SK-N-SH treated with all-trans-retinoic acid at 6 μM for 48 hours (cell line): ENCODE results near the gene GAREM1.

Experiments
- ATAC-seq: fragments of 200-7000 bp; cut with Tn5 transposase; 3 replicates; pipeline ENCODE4 v1.9.1; 2020; ENCODE audit warnings: mild to moderate bottlenecking, moderate library complexity
- ARNTL ChIP-seq: fragments of 450-650 bp; formaldehyde crosslinking; IDR thresholded peaks from 2 replicates; pipeline ENCODE4 v1.5.0; 2020; ENCODE audit warnings: low read depth, mild to moderate bottlenecking, moderate library complexity, borderline replicate concordance
- BACH2 ChIP-seq: fragments of 250-450 bp; sonication (Bioruptor Pico); IDR thresholded peaks from 2 replicates; pipeline ENCODE4 v1.9.0; 2021; ENCODE audit warnings: mild to moderate bottlenecking, borderline replicate concordance
- CSDC2 ChIP-seq: fragments of 250-450 bp; sonication (Bioruptor Pico); IDR thresholded peaks from 2 replicates; pipeline ENCODE4 v1.5.0; 2020; ENCODE audit warnings: mild to moderate bottlenecking, moderate library complexity
- ESRRG ChIP-seq: fragments of 250-450 bp; sonication (Bioruptor Pico); IDR thresholded peaks from 2 replicates; pipeline ENCODE4 v1.6.1; 2021; ENCODE audit warnings: mild to moderate bottlenecking
- GLIS3 ChIP-seq: fragments of 250-450 bp; sonication (Bioruptor Pico); IDR thresholded peaks from 2 replicates; pipeline ENCODE4 v1.5.0; 2020; ENCODE audit warnings: mild to moderate bottlenecking, moderate library complexity
- ISL1 ChIP-seq: fragments of 250-450 bp; sonication (Bioruptor Pico); IDR thresholded peaks from 2 replicates; pipeline ENCODE4 v2.1.2; 2022; ENCODE audit warnings: mild to moderate bottlenecking, moderate library complexity
- OSR1 ChIP-seq: fragments of 250-450 bp; sonication (Bioruptor Pico); IDR thresholded peaks from 2 replicates; pipeline ENCODE4 v1.8.0; 2022; ENCODE audit warnings: moderate library complexity, mild to moderate bottlenecking, inconsistent platforms
- PPARA ChIP-seq: fragments of 250-450 bp; sonication (Bioruptor Pico); IDR thresholded peaks from 2 replicates; pipeline ENCODE4 v1.5.0; 2020; ENCODE audit warnings: mild to moderate bottlenecking, borderline replicate concordance
- RARB ChIP-seq: fragments of 250-450 bp; sonication (Bioruptor Pico); IDR thresholded peaks from 2 replicates; pipeline ENCODE4 v1.8.0; 2021; ENCODE audit warnings: mild to moderate bottlenecking, moderate library complexity
- SNAI2 ChIP-seq: fragments of 250-450 bp; sonication (Bioruptor Pico); IDR thresholded peaks from 2 replicates; pipeline ENCODE4 v1.5.0; 2020; ENCODE audit warnings: mild to moderate bottlenecking, moderate library complexity
- TCF4 ChIP-seq: fragments of 250-450 bp; sonication (Bioruptor Pico); IDR thresholded peaks from 2 replicates; pipeline ENCODE4 v1.8.0; 2021; ENCODE audit warnings: mild to moderate bottlenecking, moderate library complexity, borderline replicate concordance
- TOX ChIP-seq: fragments of 250-450 bp; sonication (Bioruptor Pico); IDR thresholded peaks from 2 replicates; pipeline ENCODE4 v1.8.0; 2021; ENCODE audit warnings: mild to moderate bottlenecking, moderate library complexity, borderline replicate concordance
- TSHZ2 ChIP-seq: fragments of 250-450 bp; sonication (Bioruptor Pico); IDR thresholded peaks from 2 replicates; pipeline ENCODE4 v1.5.0; 2020; ENCODE audit warnings: mild to moderate bottlenecking, moderate library complexity
- ZC3H10 ChIP-seq: fragments of 250-450 bp; sonication (Bioruptor Pico); IDR thresholded peaks from 2 replicates; pipeline ENCODE4 v1.5.1; 2021; ENCODE audit warnings: mild to moderate bottlenecking, moderate library complexity
- ZFP3 ChIP-seq: fragments of 250-450 bp; sonication (Bioruptor Pico); IDR thresholded peaks from 2 replicates; pipeline ENCODE4 v1.5.0; 2020; ENCODE audit warnings: mild to moderate bottlenecking, moderate library complexity
- ZFP30 ChIP-seq: fragments of 450-650 bp; formaldehyde crosslinking; IDR thresholded peaks from 2 replicates; pipeline ENCODE4 v1.5.0; 2022; ENCODE audit warnings: mild to moderate bottlenecking, moderate library complexity
- ZNF565 ChIP-seq: fragments of 450-650 bp; formaldehyde crosslinking; conservative IDR thresholded peaks from 2 replicates; pipeline ENCODE4 v1.5.0; 2020; ENCODE audit warnings: low read depth, mild to moderate bottlenecking, moderate library complexity
- ZNF70 ChIP-seq: fragments of 450-650 bp; formaldehyde crosslinking; IDR thresholded peaks from 2 replicates; pipeline ENCODE4 v1.5.0; 2020; ENCODE audit warnings: mild to moderate bottlenecking, moderate library complexity
- ZNF8 ChIP-seq: fragments of 450-650 bp; formaldehyde crosslinking; IDR thresholded peaks from 2 replicates; pipeline ENCODE4 v1.5.0; 2020; ENCODE audit warnings: mild to moderate bottlenecking, moderate library complexity
- TF ChIP-seq, protein P1 (sequence below): fragments of 250-450 bp; sonication (Bioruptor Pico); IDR thresholded peaks from 2 replicates; pipeline ENCODE4 v1.5.1; 2021; ENCODE audit warnings: mild to moderate bottlenecking, moderate library complexity
- TF ChIP-seq, protein P2 (sequence below): fragments of 250-450 bp; sonication (Bioruptor Pico); IDR thresholded peaks from 2 replicates; pipeline ENCODE4 v1.8.0; 2021; ENCODE audit warnings: low read depth, mild to moderate bottlenecking, moderate library complexity, borderline replicate concordance
- TF ChIP-seq, protein P3 (sequence below): fragments of 250-450 bp; sonication (Bioruptor Pico); IDR thresholded peaks from 2 replicates; pipeline ENCODE4 v1.8.0; 2020; ENCODE audit warnings: mild to moderate bottlenecking, moderate library complexity, borderline replicate concordance
- TF ChIP-seq, protein P4 (sequence below): fragments of 250-450 bp; sonication (Bioruptor Pico); IDR thresholded peaks from 2 replicates; pipeline ENCODE4 v1.5.1; 2020; ENCODE audit warnings: low read depth, mild to moderate bottlenecking, moderate library complexity

GAREM1 gene

GRCh38 chr18:32255570-32255969 lies 215.1 kb downstream of the GAREM1 start (continued):
- TF ChIP-seq, protein P1, sequence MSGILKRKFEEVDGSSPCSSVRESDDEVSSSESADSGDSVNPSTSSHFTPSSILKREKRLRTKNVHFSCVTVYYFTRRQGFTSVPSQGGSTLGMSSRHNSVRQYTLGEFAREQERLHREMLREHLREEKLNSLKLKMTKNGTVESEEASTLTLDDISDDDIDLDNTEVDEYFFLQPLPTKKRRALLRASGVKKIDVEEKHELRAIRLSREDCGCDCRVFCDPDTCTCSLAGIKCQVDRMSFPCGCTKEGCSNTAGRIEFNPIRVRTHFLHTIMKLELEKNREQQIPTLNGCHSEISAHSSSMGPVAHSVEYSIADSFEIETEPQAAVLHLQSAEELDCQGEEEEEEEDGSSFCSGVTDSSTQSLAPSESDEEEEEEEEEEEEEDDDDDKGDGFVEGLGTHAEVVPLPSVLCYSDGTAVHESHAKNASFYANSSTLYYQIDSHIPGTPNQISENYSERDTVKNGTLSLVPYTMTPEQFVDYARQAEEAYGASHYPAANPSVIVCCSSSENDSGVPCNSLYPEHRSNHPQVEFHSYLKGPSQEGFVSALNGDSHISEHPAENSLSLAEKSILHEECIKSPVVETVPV (CRISPR knock-in tag): no peak
- TF ChIP-seq ZC3H10 (no peak), ZNF8 (CRISPR knock-in tag) (no peak), RARB (CRISPR knock-in tag) (no peak), TCF4 (CRISPR knock-in tag) (no peak), BACH2 (CRISPR knock-in tag) (no peak)
- TF ChIP-seq, all 23 proteins: peak for 0

DNA sequence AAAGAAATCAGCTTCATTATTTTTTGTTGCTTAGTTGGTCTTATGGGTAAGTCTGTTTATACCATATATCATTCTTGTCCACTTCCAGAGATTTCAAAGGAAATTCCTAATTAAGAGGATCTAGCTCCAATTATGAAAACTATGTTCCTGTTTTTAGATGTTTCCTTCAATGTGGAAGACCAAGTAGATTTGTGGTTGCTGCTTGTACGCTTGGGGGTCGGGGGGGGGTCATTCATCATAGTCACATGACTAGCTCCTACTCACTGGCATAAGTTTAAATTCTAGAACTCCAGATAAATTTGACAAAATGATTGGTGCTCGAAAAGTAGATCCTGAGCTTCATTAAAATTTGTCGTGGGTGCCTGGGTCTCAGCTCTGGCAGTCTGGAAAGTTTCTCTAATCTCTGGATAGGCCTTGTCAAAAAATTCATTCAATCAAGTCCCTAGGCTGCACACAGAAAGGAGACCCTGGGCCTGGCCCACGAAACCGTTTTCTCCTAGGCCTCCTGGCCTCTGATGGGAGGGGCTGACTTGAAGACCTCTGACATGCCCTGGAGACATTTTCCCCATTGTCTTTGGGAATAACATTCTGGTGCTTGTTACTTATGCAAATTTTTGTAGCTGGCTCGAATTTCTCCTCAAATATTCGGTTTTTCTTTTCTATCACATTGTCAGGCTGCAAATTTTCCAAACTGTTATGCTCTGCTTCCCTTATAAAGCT lies 218.4 kb downstream of the GAREM1 start:
- ATAC-seq: no peak
- no peak for TF ChIP-seq TOX (CRISPR knock-in tag)
- no peak for TF ChIP-seq ARNTL
- no peak for TF ChIP-seq ZNF70 (CRISPR knock-in tag)
- no peak for TF ChIP-seq ZNF8 (CRISPR knock-in tag)
- TF ChIP-seq, protein P2, sequence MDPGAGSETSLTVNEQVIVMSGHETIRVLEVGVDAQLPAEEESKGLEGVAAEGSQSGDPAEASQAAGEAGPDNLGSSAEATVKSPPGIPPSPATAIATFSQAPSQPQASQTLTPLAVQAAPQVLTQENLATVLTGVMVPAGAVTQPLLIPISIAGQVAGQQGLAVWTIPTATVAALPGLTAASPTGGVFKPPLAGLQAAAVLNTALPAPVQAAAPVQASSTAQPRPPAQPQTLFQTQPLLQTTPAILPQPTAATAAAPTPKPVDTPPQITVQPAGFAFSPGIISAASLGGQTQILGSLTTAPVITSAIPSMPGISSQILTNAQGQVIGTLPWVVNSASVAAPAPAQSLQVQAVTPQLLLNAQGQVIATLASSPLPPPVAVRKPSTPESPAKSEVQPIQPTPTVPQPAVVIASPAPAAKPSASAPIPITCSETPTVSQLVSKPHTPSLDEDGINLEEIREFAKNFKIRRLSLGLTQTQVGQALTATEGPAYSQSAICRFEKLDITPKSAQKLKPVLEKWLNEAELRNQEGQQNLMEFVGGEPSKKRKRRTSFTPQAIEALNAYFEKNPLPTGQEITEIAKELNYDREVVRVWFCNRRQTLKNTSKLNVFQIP: no peak
- TF ChIP-seq SNAI2: no peak
- TF ChIP-seq, protein P3, sequence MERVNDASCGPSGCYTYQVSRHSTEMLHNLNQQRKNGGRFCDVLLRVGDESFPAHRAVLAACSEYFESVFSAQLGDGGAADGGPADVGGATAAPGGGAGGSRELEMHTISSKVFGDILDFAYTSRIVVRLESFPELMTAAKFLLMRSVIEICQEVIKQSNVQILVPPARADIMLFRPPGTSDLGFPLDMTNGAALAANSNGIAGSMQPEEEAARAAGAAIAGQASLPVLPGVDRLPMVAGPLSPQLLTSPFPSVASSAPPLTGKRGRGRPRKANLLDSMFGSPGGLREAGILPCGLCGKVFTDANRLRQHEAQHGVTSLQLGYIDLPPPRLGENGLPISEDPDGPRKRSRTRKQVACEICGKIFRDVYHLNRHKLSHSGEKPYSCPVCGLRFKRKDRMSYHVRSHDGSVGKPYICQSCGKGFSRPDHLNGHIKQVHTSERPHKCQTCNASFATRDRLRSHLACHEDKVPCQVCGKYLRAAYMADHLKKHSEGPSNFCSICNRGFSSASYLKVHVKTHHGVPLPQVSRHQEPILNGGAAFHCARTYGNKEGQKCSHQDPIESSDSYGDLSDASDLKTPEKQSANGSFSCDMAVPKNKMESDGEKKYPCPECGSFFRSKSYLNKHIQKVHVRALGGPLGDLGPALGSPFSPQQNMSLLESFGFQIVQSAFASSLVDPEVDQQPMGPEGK (CRISPR knock-in tag): no peak
- TF ChIP-seq TSHZ2: no peak
- TF ChIP-seq TCF4 (CRISPR knock-in tag): no peak
- TF ChIP-seq ESRRG (CRISPR knock-in tag): no peak
- no peak for TF ChIP-seq RARB (CRISPR knock-in tag)
- no peak for TF ChIP-seq OSR1 (CRISPR knock-in tag)
- TF ChIP-seq, protein P4, sequence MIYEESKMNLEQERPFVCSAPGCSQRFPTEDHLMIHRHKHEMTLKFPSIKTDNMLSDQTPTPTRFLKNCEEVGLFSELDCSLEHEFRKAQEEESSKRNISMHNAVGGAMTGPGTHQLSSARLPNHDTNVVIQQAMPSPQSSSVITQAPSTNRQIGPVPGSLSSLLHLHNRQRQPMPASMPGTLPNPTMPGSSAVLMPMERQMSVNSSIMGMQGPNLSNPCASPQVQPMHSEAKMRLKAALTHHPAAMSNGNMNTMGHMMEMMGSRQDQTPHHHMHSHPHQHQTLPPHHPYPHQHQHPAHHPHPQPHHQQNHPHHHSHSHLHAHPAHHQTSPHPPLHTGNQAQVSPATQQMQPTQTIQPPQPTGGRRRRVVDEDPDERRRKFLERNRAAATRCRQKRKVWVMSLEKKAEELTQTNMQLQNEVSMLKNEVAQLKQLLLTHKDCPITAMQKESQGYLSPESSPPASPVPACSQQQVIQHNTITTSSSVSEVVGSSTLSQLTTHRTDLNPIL (CRISPR knock-in tag): no peak
- no peak for TF ChIP-seq CSDC2 (CRISPR knock-in tag)
- no peak for TF ChIP-seq PPARA (CRISPR knock-in tag)
- no peak for TF ChIP-seq ISL1 (CRISPR knock-in tag)
- no peak for TF ChIP-seq GLIS3 (CRISPR knock-in tag)
- TF ChIP-seq ZFP30 (CRISPR knock-in tag): no peak
- TF ChIP-seq, all 23 proteins: peak for 0

DNA sequence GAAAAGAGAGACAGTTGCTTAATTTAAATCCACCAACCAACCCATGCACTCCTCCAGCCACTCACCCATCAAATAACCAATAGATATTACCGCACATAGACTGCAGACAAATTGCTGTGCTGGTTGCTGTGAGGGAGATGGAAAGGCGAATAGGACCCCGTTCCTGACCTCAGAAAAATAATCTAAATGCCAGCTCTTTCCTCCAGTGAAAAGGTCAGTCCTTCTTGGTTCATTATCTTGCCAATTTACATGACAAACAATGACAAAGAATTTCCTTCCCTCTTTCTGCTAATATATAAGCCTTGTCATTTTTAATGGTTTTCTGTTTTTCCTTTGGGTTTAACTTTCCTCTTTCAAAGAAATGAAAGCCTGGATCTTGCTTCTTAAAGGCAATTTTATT lies 219.2 kb downstream of the GAREM1 start:
- ATAC-seq: no peak
- no peak for TF ChIP-seq ZNF565 (CRISPR knock-in tag)
- no peak for TF ChIP-seq GLIS3 (CRISPR knock-in tag)
- TF ChIP-seq ZFP30 (CRISPR knock-in tag): no peak
- TF ChIP-seq ZFP3 (CRISPR knock-in tag): no peak
- TF ChIP-seq TCF4 (CRISPR knock-in tag): no peak
- TF ChIP-seq ZNF8 (CRISPR knock-in tag): no peak
- no peak for TF ChIP-seq TOX (CRISPR knock-in tag)
- TF ChIP-seq BACH2 (CRISPR knock-in tag): no peak
- TF ChIP-seq ESRRG (CRISPR knock-in tag): no peak
- TF ChIP-seq, protein P2: no peak
- TF ChIP-seq PPARA (CRISPR knock-in tag): no peak
- no peak for TF ChIP-seq ISL1 (CRISPR knock-in tag)
- no peak for TF ChIP-seq TSHZ2
